Measurements from ENCODE around the gene HOXB4.
A peak's percentile ranks its signal among the peaks of the same experiment; 100 is the strongest.

The HOXB4 gene

GRCh38 chr17:48609033-48609432 lies 30.9 kb upstream of the HOXB4 start:
- H3K36me3 ChIP-seq (ENCODE audit: control insufficient read depth in 2 of 2, insufficient read depth in 2 of 2, low read length in 2 of 2): no peaks in the 10 kb centered on the region
- H3K4me3 ChIP-seq (ENCODE audit: low read length in 2 of 2): peak overlapping the region in 1 of 2 donors; percentile 89
- H3K27me3 ChIP-seq (ENCODE audit: control insufficient read depth in 2 of 2, insufficient read depth in 2 of 2, low read length in 2 of 2): peaks cover 7 to 8% of the 10 kb centered on the region in 2 donors
- H3K4me1 ChIP-seq (ENCODE audit: control insufficient read depth in 2 of 2, insufficient read depth in 2 of 2, low read length in 2 of 2): peaks cover 21 to 23% of the 10 kb centered on the region in 2 donors
- H3K9me3 ChIP-seq (ENCODE audit: control insufficient read depth in 2 of 2, low read length in 2 of 2): no peaks in the 10 kb centered on the region
- H3K27ac ChIP-seq (ENCODE audit: low read depth in 2 of 2, low read length in 2 of 2): no peak overlapping the region
- peak overlapping the region in 1 of 2 donors; percentile 24 for H3K9ac ChIP-seq (ENCODE audit: low read depth in 1 of 2, low read length in 2 of 2)

DNA sequence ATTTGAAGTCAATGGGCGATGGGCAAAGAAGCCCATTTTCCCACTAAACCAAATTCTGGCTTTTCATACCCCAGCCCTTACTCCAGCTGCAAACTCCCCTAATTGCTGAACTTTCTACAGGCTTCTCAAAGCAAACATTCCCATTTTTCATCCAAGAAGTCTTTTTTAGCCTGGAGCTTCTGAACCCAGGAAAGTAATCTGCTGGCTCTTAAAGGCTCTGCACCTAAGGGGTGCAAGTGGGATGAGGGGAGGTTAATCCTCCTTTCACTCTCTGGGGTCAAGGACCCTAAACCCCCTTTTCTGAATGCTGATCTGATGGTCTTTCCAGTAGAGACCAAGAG lies 30.3 kb upstream of the HOXB4 start:
- H3K9ac ChIP-seq (ENCODE audit: low read depth in 1 of 2, low read length in 2 of 2): no peak overlapping the region
- peaks cover 3 to 6% of the 10 kb centered on the region in 2 donors for H3K27me3 ChIP-seq (ENCODE audit: control insufficient read depth in 2 of 2, insufficient read depth in 2 of 2, low read length in 2 of 2)

GRCh38 chr17:48606892-48607614 lies 28.9 kb upstream of the HOXB4 start:
- Histone ChIP-seq H3K9me3 (ENCODE audit: control insufficient read depth in 2 of 2, low read length in 2 of 2) (no peaks in the 10 kb centered on the region), H3K27me3 (ENCODE audit: control insufficient read depth in 2 of 2, insufficient read depth in 2 of 2, low read length in 2 of 2) (peaks cover 0 to 3% of the 10 kb centered on the region in 2 donors), H3K36me3 (ENCODE audit: control insufficient read depth in 2 of 2, insufficient read depth in 2 of 2, low read length in 2 of 2) (no peaks in the 10 kb centered on the region), H3K4me1 (ENCODE audit: control insufficient read depth in 2 of 2, insufficient read depth in 2 of 2, low read length in 2 of 2) (peaks cover 13 to 24% of the 10 kb centered on the region in 2 donors), H3K4me3 (ENCODE audit: low read length in 2 of 2) (no peak overlapping the region), H3K9ac (ENCODE audit: low read depth in 1 of 2, low read length in 2 of 2) (no peak overlapping the region), H3K27ac (ENCODE audit: low read depth in 2 of 2, low read length in 2 of 2) (no peak overlapping the region)

More for the DNA sequence above, 30.3 kb upstream of the HOXB4 start:
- Histone ChIP-seq H3K4me3 (ENCODE audit: low read length in 2 of 2) (no peak overlapping the region), H3K27ac (ENCODE audit: low read depth in 2 of 2, low read length in 2 of 2) (no peak overlapping the region), H3K36me3 (ENCODE audit: control insufficient read depth in 2 of 2, insufficient read depth in 2 of 2, low read length in 2 of 2) (no peaks in the 10 kb centered on the region), H3K9me3 (ENCODE audit: control insufficient read depth in 2 of 2, low read length in 2 of 2) (no peaks in the 10 kb centered on the region), H3K4me1 (ENCODE audit: control insufficient read depth in 2 of 2, insufficient read depth in 2 of 2, low read length in 2 of 2) (peaks cover 16 to 21% of the 10 kb centered on the region in 2 donors)

GRCh38 chr17:48605991-48606891 lies 28.1 kb upstream of the HOXB4 start:
- Histone ChIP-seq H3K4me1 (ENCODE audit: control insufficient read depth in 2 of 2, insufficient read depth in 2 of 2, low read length in 2 of 2) (peaks cover 19 to 26% of the 10 kb centered on the region in 2 donors), H3K36me3 (ENCODE audit: control insufficient read depth in 2 of 2, insufficient read depth in 2 of 2, low read length in 2 of 2) (no peaks in the 10 kb centered on the region), H3K27ac (ENCODE audit: low read depth in 2 of 2, low read length in 2 of 2) (no peak overlapping the region), H3K9me3 (ENCODE audit: control insufficient read depth in 2 of 2, low read length in 2 of 2) (no peaks in the 10 kb centered on the region), H3K9ac (ENCODE audit: low read depth in 1 of 2, low read length in 2 of 2) (no peak overlapping the region), H3K4me3 (ENCODE audit: low read length in 2 of 2) (no peak overlapping the region), H3K27me3 (ENCODE audit: control insufficient read depth in 2 of 2, insufficient read depth in 2 of 2, low read length in 2 of 2) (peaks cover 2 to 3% of the 10 kb centered on the region in 2 donors)

- H3K4me1 ChIP-seq (ENCODE audit: control insufficient read depth in 2 of 2, insufficient read depth in 2 of 2, low read length in 2 of 2): peaks cover 27 to 32% of the 10 kb centered on the region in 2 donors
- peak overlapping the region in 1 of 2 donors; percentile 41 for H3K9ac ChIP-seq (ENCODE audit: low read depth in 1 of 2, low read length in 2 of 2)
- H3K27ac ChIP-seq (ENCODE audit: low read depth in 2 of 2, low read length in 2 of 2): peak overlapping the region; percentile 92
- no peaks in the 10 kb centered on the region for H3K9me3 ChIP-seq (ENCODE audit: control insufficient read depth in 2 of 2, low read length in 2 of 2)
- H3K36me3 ChIP-seq (ENCODE audit: control insufficient read depth in 2 of 2, insufficient read depth in 2 of 2, low read length in 2 of 2): no peaks in the 10 kb centered on the region
- H3K27me3 ChIP-seq (ENCODE audit: control insufficient read depth in 2 of 2, insufficient read depth in 2 of 2, low read length in 2 of 2): peaks cover 2 to 9% of the 10 kb centered on the region in 2 donors
- peak overlapping the region; percentile 89 to 90 for H3K4me3 ChIP-seq (ENCODE audit: low read length in 2 of 2)
Observed at GRCh38 chr17:48605409-48605919, 27.3 kb upstream of the HOXB4 start.

DNA sequence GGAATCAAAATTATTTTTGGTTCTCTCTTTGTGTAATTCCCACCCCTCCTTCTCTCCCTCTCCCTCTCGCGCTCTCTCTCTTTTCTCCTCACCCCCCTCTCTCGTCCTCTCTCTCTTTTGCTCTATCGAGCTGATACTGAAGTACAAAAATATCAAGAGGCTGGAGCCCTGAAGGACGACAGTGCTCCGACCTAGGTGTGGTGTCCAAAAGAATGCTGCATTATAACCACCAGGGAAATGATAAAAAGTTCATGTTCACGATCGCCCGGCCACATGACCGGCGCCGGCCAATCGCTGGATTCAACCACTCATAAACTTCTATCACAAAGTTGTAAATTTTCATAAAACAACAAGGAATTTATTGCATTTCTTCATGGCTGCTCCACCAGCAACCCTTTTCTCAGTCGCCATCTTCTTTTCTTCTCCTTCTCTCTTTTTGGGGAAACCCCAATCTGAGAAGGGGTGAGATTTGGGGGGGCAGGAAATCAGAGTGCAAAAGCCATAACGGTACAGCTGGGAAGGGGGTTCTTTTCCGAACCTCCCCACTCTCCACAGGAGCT lies 26.7 kb upstream of the HOXB4 start, which contains the start of gene HOXB6:
TSS of gene HOXB6 (minus strand) at position 217 of the 560 bp plus-strand sequence. CDS start 6,836 bp downstream, outside the sequence.
- Histone ChIP-seq H3K36me3 (ENCODE audit: control insufficient read depth in 2 of 2, insufficient read depth in 2 of 2, low read length in 2 of 2) (no peaks in the 10 kb centered on the region), H3K9ac (ENCODE audit: low read depth in 1 of 2, low read length in 2 of 2) (peak within 1 kb of the TSS; percentile 79 to 95), H3K27ac (ENCODE audit: low read depth in 2 of 2, low read length in 2 of 2) (peak within 1 kb of the TSS; percentile 92), H3K4me1 (ENCODE audit: control insufficient read depth in 2 of 2, insufficient read depth in 2 of 2, low read length in 2 of 2) (peaks cover 32 to 37% of the 10 kb centered on the region in 2 donors), H3K9me3 (ENCODE audit: control insufficient read depth in 2 of 2, low read length in 2 of 2) (no peaks in the 10 kb centered on the region), H3K4me3 (ENCODE audit: low read length in 2 of 2) (peak within 1 kb of the TSS; percentile 89 to 90), H3K27me3 (ENCODE audit: control insufficient read depth in 2 of 2, insufficient read depth in 2 of 2, low read length in 2 of 2) (peaks cover 2 to 9% of the 10 kb centered on the region in 2 donors)

GRCh38 chr17:48603959-48604769 lies 26.0 kb upstream of the HOXB4 start:
- Histone ChIP-seq H3K36me3 (ENCODE audit: control insufficient read depth in 2 of 2, insufficient read depth in 2 of 2, low read length in 2 of 2) (no peaks in the 10 kb centered on the region), H3K27me3 (ENCODE audit: control insufficient read depth in 2 of 2, insufficient read depth in 2 of 2, low read length in 2 of 2) (peaks cover 2 to 9% of the 10 kb centered on the region in 2 donors), H3K9me3 (ENCODE audit: control insufficient read depth in 2 of 2, low read length in 2 of 2) (no peaks in the 10 kb centered on the region), H3K4me3 (ENCODE audit: low read length in 2 of 2) (peak overlapping the region; percentile 89 to 90), H3K4me1 (ENCODE audit: control insufficient read depth in 2 of 2, insufficient read depth in 2 of 2, low read length in 2 of 2) (peaks cover 32 to 33% of the 10 kb centered on the region in 2 donors), H3K9ac (ENCODE audit: low read depth in 1 of 2, low read length in 2 of 2) (peak overlapping the region; percentile 79 to 95), H3K27ac (ENCODE audit: low read depth in 2 of 2, low read length in 2 of 2) (peak overlapping the region; percentile 92)

DNA sequence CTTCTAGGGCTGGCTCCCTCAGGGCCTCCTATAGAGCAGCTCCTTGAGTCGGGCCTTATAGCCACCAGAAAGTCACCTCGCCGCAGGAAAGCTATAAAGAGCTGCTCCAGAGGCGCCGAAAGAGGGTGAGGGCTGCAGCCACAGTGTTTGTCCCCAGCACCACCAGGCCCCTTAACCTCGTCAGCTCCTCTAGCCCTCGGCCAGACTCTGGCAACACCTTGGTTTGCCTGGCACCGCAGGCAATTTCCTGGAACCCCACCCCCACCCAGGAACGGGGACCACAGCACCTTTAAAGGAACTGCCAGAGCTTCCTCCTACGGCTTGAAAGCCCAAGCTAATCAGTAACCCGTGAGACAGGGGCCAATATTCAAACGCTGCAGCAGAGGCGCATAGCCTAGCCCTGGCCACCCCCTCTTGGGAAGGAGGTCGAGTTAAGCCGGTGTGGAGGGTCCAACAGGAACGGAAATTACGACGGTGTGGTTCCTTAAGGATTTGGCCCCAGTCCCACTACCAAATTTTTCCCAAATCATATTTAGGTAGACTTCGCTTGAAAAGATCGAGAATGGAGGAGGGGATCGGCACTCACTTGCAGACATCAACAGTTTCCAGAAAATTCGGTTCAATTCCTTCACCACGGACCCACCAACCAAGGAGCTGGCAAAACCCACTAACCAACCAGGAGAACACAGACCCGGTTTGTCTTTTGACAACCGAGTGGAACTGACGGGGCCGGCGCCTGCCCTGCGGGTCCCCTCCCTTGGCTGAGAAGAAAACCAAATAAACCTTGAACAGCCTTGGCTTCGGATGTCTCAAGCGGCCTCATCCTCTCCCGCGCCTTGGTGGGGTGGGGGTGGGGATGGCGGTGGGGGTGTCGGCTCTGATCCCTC lies 23.6 kb upstream of the HOXB4 start:
- Histone ChIP-seq H3K9me3 (ENCODE audit: control insufficient read depth in 2 of 2, low read length in 2 of 2) (no peaks in the 10 kb centered on the region), H3K27me3 (ENCODE audit: control insufficient read depth in 2 of 2, insufficient read depth in 2 of 2, low read length in 2 of 2) (peaks cover 2 to 11% of the 10 kb centered on the region in 2 donors), H3K36me3 (ENCODE audit: control insufficient read depth in 2 of 2, insufficient read depth in 2 of 2, low read length in 2 of 2) (peaks cover 4 to 6% of the 10 kb centered on the region in 2 donors), H3K9ac (ENCODE audit: low read depth in 1 of 2, low read length in 2 of 2) (peak overlapping the region; percentile 60 to 79), H3K4me3 (ENCODE audit: low read length in 2 of 2) (peak overlapping the region; percentile 89 to 90), H3K27ac (ENCODE audit: low read depth in 2 of 2, low read length in 2 of 2) (peak overlapping the region; percentile 92), H3K4me1 (ENCODE audit: control insufficient read depth in 2 of 2, insufficient read depth in 2 of 2, low read length in 2 of 2) (peaks cover 51 to 53% of the 10 kb centered on the region in 2 donors)
